ENCODE measurements around the gene KRT79.

GRCh38 chr12:52783563-52784316 is 50.4 kb downstream of the KRT79 start:
- TF ChIP-seq CTCF (IDR thresholded peaks at IDR 0.05; ENCODE audit: poor library complexity, severe bottlenecking) (no peak), SMC3 (conservative IDR thresholded peaks at IDR 0.05; ENCODE audit: poor library complexity) (no peak), EZH2 (IDR thresholded peaks at IDR 0.05; ENCODE audit: borderline replicate concordance, insufficient read depth, low read length, poor library complexity, severe bottlenecking) (no peak)
